HG02884 (cell line): ENCODE data around the gene NBEAL2.
"Not testable (repeated sequence)": the region's sequence is repeated elsewhere in the genome, so short reads cannot be mapped to it uniquely, and the experiment has no call there.

Source experiments
- ATAC-seq: cut with Tn5 transposase; IDR thresholded peaks from one replicate; pipeline ENCODE4 v1.9.1; 2021; ENCODE audit warnings: mild to moderate bottlenecking, moderate library complexity; ENCODE audit not compliant: unreplicated experiment

NBEAL2 gene

GRCh38 chr3:47010111-47010712, 30.7 kb downstream of the NBEAL2 start:
- no peak for ATAC-seq

- ATAC-seq, result no peak
Measured at GRCh38 chr3:47010910-47011309, 31.4 kb downstream of the NBEAL2 start.

- no peak for ATAC-seq
Measured at GRCh38 chr3:47011371-47011770, 31.9 kb downstream of the NBEAL2 start.

- ATAC-seq, result no peak
Measured at GRCh38 chr3:47012342-47013230, 33.1 kb downstream of the NBEAL2 start.

GRCh38 chr3:47013231-47013630, 33.8 kb downstream of the NBEAL2 start:
- ATAC-seq, result no peak

GRCh38 chr3:47014036-47014435, 34.6 kb downstream of the NBEAL2 start:
- ATAC-seq, result no peak

- ATAC-seq, result no peak
Measured at GRCh38 chr3:47015151-47015550, 35.7 kb downstream of the NBEAL2 start.

GRCh38 chr3:47016086-47016933, 36.8 kb downstream of the NBEAL2 start:
- no peak for ATAC-seq

- ATAC-seq, result no peak
Measured at GRCh38 chr3:47016934-47017435, 37.5 kb downstream of the NBEAL2 start.

GRCh38 chr3:47017504-47018268, 38.2 kb downstream of the NBEAL2 start:
- no peak for ATAC-seq

- no peak for ATAC-seq
Measured at GRCh38 chr3:47018269-47018611, 38.8 kb downstream of the NBEAL2 start.

- ATAC-seq, result peak; percentile 63
Measured at GRCh38 chr3:47019201-47019600, 39.7 kb downstream of the NBEAL2 start.

GRCh38 chr3:47020311-47020710, 40.8 kb downstream of the NBEAL2 start:
- no peak for ATAC-seq

GRCh38 chr3:47022641-47023071, 43.2 kb downstream of the NBEAL2 start:
- ATAC-seq, result no peak

- ATAC-seq, result no peak
Measured at GRCh38 chr3:47024932-47025331, 45.5 kb downstream of the NBEAL2 start.

GRCh38 chr3:47026432-47026831, 47.0 kb downstream of the NBEAL2 start:
- not testable (repeated sequence) for ATAC-seq

- no peak for ATAC-seq
Measured at GRCh38 chr3:47028146-47028545, 48.7 kb downstream of the NBEAL2 start.

- ATAC-seq, result no peak
Measured at GRCh38 chr3:47028667-47029066, 49.2 kb downstream of the NBEAL2 start.

GRCh38 chr3:47031041-47031440, 51.6 kb downstream of the NBEAL2 start:
- ATAC-seq, result not testable (repeated sequence)

- ATAC-seq, result no peak
Measured at GRCh38 chr3:47034868-47035489, 55.5 kb downstream of the NBEAL2 start.
